GM12874 (cell line): ENCODE results near the gene ACSF3.

ENCODE experiments used
- TF ChIP-seq, protein P1 (sequence below): IDR thresholded peaks from 2 replicates; pipeline ENCODE4 v1.5.1; 2011; ENCODE audit warnings: low read depth, mild to moderate bottlenecking, control low read depth, low read length, moderate library complexity; ENCODE audit not compliant: insufficient read depth

ACSF3 gene

DNA sequence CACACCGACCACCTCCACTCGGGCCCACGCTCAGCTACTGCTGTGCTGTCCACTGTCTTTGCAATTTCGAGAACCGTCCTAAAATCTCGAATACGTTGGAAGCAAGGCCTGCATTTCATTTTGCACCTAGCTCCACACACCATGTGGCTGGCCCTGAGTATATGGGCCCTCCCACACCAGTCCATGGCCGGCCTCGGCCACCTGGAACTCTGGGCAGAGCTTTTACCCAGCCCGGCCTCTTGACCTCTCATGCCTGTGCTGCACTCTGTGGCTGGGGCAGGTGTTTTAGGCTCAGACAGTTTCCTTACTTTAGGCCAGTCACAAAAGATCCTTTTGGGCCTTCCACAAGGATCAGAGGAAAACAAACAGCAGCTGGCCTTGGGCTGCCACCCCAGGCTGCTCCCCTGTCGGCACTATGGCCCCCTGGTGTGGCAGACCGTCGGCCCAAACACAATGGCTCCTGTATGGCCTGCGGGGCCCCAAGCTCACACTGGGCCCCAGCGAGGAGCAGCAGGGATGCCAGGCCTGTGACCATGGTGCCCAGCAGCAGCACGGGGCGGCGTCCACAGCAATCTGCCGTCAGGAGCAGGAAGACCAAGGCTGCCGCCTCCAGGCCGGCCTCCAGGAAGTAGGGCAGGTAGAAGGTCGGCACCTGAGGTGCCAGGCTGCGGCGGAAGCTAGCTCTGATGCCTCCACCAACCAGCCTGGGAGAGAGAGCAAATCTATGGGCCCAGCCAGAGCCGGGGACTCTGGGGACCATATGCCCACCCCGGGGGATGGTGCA is 104.2 kb downstream of the ACSF3 start:
- TF ChIP-seq, protein P1, sequence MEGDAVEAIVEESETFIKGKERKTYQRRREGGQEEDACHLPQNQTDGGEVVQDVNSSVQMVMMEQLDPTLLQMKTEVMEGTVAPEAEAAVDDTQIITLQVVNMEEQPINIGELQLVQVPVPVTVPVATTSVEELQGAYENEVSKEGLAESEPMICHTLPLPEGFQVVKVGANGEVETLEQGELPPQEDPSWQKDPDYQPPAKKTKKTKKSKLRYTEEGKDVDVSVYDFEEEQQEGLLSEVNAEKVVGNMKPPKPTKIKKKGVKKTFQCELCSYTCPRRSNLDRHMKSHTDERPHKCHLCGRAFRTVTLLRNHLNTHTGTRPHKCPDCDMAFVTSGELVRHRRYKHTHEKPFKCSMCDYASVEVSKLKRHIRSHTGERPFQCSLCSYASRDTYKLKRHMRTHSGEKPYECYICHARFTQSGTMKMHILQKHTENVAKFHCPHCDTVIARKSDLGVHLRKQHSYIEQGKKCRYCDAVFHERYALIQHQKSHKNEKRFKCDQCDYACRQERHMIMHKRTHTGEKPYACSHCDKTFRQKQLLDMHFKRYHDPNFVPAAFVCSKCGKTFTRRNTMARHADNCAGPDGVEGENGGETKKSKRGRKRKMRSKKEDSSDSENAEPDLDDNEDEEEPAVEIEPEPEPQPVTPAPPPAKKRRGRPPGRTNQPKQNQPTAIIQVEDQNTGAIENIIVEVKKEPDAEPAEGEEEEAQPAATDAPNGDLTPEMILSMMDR, result no peak

DNA sequence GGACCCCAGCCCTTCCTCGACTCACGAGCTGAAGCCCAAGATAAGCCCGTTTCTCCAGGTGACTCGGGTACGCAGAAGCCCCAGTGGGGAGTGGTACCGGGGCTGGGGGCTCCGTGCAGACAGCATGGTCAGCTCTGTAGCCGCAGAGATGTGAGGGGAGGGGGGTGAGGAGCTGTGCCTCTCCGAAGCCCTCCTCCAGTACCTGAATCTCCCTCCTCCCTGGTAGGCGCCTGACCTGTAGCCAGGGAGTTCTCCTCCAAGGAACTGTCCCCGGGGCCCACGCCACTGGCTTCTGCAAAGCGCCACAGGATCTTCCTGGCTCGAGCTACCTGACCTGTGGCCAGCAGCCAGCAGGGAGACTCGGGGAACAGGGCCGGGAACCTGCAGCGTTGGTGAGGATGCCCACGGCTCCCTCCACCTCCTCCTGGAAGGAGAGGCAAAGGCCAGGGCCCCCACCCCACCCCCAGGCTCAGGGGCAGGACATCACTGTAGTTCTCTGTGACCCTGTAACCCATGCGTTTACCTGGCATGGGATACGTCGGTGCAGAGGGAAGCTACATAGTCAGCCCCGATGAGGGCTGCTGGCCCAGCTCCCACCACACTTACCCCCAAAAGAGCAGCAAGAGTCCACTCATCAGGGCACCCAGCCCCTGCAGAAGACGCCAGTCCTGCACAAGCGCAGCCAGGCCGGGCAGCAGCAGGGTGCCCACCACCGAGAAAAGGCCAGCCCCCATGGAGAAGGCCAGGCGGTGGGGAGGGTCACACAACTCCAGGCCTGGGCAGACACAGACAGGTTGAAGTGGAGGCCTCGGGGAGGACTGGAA is 105.0 kb downstream of the ACSF3 start:
- TF ChIP-seq, protein P1, result no peak

DNA sequence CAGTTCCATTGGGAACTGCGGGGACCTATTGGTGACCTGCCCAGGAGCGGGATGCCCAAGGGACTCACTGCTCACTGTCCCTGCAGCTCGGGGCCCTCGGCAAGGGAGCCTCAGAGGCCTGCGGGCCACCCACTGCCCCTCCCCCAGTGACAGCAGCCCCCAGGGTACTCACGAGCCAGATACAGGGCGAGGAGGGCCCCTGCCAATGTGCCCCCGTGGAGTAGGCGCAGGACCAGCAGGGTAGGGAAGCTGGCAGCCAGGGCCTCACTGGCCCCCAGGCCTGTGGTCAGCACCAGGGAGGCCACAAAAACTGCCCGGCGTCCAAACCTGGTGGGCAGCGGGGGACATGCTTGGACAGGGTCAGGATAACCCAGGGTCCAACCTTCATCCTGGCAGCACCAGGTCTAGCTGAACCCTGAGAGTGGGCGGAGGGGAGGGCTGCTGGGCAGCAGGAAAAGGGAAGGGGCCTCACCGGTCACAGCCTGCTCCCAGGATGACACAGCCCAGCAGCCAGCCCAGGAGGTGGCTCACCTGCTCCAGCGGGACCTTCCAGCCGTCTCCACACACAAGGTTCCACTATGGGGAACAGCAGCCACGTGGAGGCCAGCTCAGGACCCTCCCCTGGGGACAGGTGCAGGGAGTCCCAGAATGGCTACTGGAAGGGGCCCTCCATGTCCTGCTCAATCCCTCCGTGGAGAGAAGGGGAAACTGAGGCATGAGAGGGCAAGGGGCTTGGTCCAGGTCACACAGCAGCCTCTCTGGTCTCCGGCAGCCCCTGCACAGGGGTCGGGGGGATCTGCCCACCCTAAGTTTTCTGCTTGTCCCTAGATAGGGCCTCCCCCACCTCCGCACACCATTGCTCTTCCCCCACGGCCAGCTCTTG is 105.8 kb downstream of the ACSF3 start:
- TF ChIP-seq, protein P1, result no peak

DNA sequence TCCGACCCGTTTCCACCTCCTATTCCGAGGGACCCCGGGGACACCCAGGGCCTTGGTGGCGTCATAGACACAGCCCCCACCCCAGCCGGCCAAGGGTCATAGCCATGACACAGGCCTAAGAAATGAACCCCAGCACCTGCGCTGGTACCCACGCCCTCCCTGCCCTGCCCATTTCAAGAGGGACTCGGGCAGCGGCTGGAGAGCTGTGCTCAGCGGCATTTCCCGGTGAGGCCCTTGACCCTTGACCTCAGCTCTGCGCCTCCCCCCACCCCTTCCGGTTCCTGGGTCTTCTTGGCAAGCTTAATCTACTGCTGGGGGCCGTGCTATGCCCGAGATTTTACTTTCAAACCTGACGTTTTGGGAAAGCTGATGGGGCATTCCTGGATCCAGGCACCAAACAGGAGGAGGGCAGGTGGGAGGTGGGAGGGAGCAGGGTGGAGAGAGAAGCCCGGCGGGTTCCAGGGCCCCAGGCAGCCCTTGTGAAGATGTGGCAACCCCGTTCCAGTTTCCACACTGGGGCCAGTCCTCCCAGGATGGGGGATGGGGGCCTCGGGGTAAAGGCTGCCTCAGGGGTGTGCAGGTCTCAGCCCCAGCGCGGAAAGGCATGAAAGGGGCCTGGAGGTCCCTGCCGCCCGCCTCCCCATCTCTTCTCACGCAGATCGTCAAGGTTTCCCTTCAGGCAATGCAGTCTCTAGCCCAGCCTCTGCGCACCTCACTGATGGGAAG is 106.6 kb downstream of the ACSF3 start, which contains the start of gene SLC22A31:
Gene SLC22A31, minus strand, starts transcription at position 414 of the 726 bp plus-strand sequence. Its CDS starts 36 bp downstream, at position 378.
- TF ChIP-seq, protein P1, result no peak

DNA sequence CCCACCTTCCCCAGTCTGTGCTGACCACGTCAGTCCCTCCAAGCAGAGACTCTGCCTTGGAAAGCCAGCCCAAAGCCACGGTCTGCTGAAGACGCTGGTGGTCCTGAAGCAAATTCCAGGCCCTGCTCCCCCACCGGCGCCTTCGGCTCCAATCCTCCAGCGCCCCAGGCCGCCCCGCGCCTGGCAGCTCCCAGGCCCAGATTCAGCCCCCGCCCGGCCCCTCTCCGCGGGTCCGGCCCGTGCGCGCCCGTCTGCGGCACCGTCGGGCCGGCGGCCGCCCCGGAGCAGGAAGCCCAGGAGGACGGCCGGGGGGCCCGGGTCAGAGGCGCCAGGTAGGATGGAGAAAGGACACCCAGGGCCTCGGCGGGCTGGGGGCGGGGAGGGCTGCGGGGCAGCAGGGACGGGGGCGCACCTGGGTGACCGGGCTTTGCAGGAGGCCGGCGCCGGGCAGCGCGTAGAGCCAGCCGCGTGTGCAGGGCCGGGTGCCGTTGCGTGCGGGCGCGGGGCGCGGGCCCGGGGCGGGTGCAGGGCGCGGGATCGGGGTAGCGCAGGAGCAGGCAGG is 107.3 kb downstream of the ACSF3 start:
- TF ChIP-seq, protein P1, result no peak

DNA sequence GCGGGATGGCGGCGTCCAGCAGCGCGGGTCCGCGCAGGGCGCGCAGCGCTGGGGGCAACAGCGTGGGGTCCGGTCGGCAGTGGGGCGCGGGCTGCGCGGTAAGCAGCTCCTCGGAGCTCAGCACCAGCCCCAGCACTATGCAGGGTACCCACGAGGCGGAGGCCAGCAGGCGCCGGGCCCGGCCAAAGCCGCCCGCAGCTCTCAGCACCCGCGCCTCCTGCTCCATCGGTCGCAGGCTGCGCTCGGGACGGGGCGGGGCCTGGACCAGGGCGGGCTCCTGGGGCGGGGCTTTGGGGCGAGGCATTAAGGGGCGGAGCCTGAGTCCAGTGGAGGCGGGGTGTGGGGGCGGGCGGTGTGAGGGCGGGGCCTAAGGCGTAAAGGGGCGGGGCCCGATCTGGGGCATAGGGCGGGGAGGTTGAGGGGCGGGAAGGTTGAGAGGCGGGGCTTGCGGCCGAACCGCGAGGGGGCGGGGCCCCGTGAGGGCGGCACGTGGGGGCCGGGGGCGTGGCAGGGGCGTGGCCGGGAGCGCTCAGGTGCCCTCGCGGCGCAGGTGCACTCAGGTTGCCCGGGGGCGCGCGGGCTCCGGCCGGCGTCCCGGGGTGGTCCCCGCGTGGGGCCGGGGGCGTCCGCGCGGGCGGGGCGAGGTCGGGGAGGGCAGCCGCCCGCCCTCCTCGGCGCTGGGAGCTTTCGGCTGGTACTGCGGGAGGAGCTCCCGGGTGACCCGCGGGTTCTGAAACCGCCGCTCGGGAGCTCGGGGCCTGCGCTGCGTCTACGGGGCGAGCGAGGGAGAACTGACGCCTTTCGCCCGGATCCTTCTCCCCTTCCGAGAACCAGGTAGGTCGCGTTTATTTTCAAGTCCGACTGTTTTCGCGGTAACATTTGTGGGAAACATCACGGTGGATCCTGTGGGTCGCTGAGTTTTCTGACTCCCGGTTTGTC is 108.1 kb downstream of the ACSF3 start:
- TF ChIP-seq, protein P1, result no peak
